ENCODE data around the gene SEC31A. TPM values are rescaled to one million over a fixed set of nuclear protein-coding genes. Genes with fewer than 3 reads are reported as not detected.
"Not testable (repeated sequence)": the region's sequence is repeated elsewhere in the genome, so short reads cannot be mapped to it uniquely, and the experiment has no call there.

SEC31A gene
- total RNA-seq, 1 experiment from 2014 or later, result 70.2 TPM

GRCh38 chr4:82861529-82861928 lies 29.4 kb downstream of the SEC31A start:
- H3K36me3 ChIP-seq (ENCODE audit: insufficient read depth, low read length), result peaks cover 20% of the 10 kb centered on the region; the same call in 1 of the 2 replicates

GRCh38 chr4:82860487-82860886 lies 30.5 kb downstream of the SEC31A start:
- H3K79me2 ChIP-seq (ENCODE audit: low read length); H4K20me1 ChIP-seq (ENCODE audit: insufficient read depth, low read depth, low read length): not testable (repeated sequence)
- H3K36me3 ChIP-seq (ENCODE audit: insufficient read depth, low read length), result peaks cover 20% of the 10 kb centered on the region; the same call in 1 of the 2 replicates

More at GRCh38 chr4:82861529-82861928, 29.4 kb downstream of the SEC31A start:
- no peaks in the 10 kb centered on the region for H3K4me1 ChIP-seq (ENCODE audit: low read length)
- no peaks in the 10 kb centered on the region for H3K27me3 ChIP-seq (ENCODE audit: low read length)
- H4K20me1 ChIP-seq (ENCODE audit: insufficient read depth, low read depth, low read length), result no peaks in the 10 kb centered on the region
- H3K9me3 ChIP-seq (ENCODE audit: low read length), result no peaks in the 10 kb centered on the region
- H3K9me2 ChIP-seq (replicated peaks; ENCODE audit: insufficient read depth, low read length), result no peaks in the 10 kb centered on the region
- no peak overlapping the region for H3K4me2 ChIP-seq (ENCODE audit: low read depth, low read length, poor library complexity, severe bottlenecking)
- 0 out of 2 replicates have a peak, but pooled peaks cover 2% of the 10 kb centered on the region for H3K79me2 ChIP-seq (ENCODE audit: low read length)
- no peak for DNase-seq
- no peak overlapping the region for H3K4me3 ChIP-seq (ENCODE audit: low read length)
- H3K27ac ChIP-seq (ENCODE audit: low read length), result no peak overlapping the region
- no peak overlapping the region for H2AFZ ChIP-seq (ENCODE audit: low read length)
- H3K9ac ChIP-seq (ENCODE audit: low read length), result no peak overlapping the region

DNA sequence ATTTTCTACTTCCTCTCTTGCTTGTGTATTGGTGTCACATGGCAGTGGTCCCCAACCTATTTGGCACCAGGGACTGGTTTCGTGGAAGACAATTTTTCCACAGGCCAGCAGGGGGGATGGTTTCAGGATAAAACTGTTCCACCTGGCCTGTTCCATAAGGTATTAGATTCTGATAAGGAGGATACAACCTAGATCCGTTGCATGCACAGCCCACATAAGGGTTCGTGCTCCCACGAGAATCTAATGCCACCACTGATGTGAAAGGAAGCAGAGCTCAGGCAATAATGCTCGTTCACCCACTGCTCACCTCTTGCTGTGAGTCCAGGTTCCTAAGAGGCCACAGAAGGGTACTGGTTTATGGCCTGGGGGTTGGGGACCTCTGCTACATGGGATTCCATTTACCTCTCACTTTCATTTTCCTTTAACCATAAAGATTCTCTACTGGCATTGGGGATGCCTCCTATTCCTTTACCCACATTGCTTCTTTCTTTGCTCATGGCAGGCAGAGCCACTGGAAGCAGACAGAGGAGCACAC lies 38.1 kb downstream of the SEC31A start:
- Histone ChIP-seq H2AFZ (ENCODE audit: low read length) (no peak overlapping the region), H3K9ac (ENCODE audit: low read length) (no peak overlapping the region), H3K9me2 (replicated peaks; ENCODE audit: insufficient read depth, low read length) (no peaks in the 10 kb centered on the region), H3K4me1 (ENCODE audit: low read length) (no peaks in the 10 kb centered on the region), H3K36me3 (ENCODE audit: insufficient read depth, low read length) (peaks cover 24% of the 10 kb centered on the region; the same call in 1 of the 2 replicates), H3K79me2 (ENCODE audit: low read length) (no peaks in the 10 kb centered on the region), H3K27ac (ENCODE audit: low read length) (no peak overlapping the region), H3K27me3 (ENCODE audit: low read length) (no peaks in the 10 kb centered on the region), H3K9me3 (ENCODE audit: low read length) (no peaks in the 10 kb centered on the region), H4K20me1 (ENCODE audit: insufficient read depth, low read depth, low read length) (no peaks in the 10 kb centered on the region), H3K4me3 (ENCODE audit: low read length) (no peak overlapping the region), H3K4me2 (ENCODE audit: low read depth, low read length, poor library complexity, severe bottlenecking) (no peak overlapping the region)
- no peak for DNase-seq

More at GRCh38 chr4:82860487-82860886, 30.5 kb downstream of the SEC31A start:
- H3K27ac ChIP-seq (ENCODE audit: low read length); DNase-seq; H3K9me3 ChIP-seq (ENCODE audit: low read length); H3K9me2 ChIP-seq (replicated peaks; ENCODE audit: insufficient read depth, low read length); H2AFZ ChIP-seq (ENCODE audit: low read length); H3K27me3 ChIP-seq (ENCODE audit: low read length); H3K4me1 ChIP-seq (ENCODE audit: low read length); H3K4me2 ChIP-seq (ENCODE audit: low read depth, low read length, poor library complexity, severe bottlenecking); H3K4me3 ChIP-seq (ENCODE audit: low read length); H3K9ac ChIP-seq (ENCODE audit: low read length): not testable (repeated sequence)

DNA sequence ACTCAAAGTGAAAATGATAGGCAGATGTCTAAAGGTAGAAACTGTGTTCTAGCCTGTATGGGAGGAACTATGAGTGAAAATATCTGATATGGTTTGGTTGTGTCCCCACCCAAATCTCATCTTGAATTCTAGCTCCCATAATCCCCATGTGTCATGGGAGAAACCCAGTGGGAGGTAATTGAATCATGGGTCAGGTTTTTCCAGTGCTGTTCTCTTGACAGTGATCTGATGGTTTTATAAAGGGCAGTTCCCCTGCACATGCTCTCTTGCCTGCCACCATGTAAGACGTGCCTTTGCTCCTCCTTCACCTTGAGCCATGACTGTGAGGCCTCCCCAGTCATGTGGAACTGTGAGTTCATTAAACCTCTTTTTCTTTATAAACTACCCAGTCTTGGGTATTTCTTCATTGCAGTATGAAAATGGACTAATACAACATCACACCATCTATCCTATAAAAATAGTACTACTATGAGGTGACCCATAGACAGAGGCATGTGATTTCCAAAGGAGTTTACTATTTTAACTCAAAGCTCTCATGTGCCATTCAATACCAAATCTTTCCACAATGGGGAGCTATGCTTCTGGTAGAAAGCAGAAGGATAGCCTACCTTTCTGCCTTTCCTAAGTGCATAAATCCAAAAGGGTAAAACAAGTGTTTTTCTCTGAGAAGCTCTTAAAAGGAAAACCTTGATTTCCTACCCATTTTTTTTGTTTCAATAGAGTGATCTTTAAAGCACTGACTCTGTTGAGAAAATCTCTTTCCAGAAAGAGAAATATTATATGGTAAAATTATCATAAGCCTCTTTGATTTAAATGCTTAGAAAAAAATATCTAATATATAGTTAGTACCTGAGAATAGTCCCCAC lies 38.8 kb downstream of the SEC31A start:
- Histone ChIP-seq H3K9me2 (replicated peaks; ENCODE audit: insufficient read depth, low read length) (no peaks in the 10 kb centered on the region), H3K27ac (ENCODE audit: low read length) (no peak overlapping the region), H3K4me1 (ENCODE audit: low read length) (no peaks in the 10 kb centered on the region), H3K36me3 (ENCODE audit: insufficient read depth, low read length) (peaks cover 31% of the 10 kb centered on the region; the same call in 1 of the 2 replicates), H3K9me3 (ENCODE audit: low read length) (no peaks in the 10 kb centered on the region), H3K79me2 (ENCODE audit: low read length) (no peaks in the 10 kb centered on the region), H3K4me2 (ENCODE audit: low read depth, low read length, poor library complexity, severe bottlenecking) (no peak overlapping the region), H4K20me1 (ENCODE audit: insufficient read depth, low read depth, low read length) (no peaks in the 10 kb centered on the region), H3K9ac (ENCODE audit: low read length) (no peak overlapping the region), H3K27me3 (ENCODE audit: low read length) (no peaks in the 10 kb centered on the region), H3K4me3 (ENCODE audit: low read length) (no peak overlapping the region), H2AFZ (ENCODE audit: low read length) (no peak overlapping the region)
- peak; percentile 60 for DNase-seq

- H4K20me1 ChIP-seq (ENCODE audit: insufficient read depth, low read depth, low read length), result no peaks in the 10 kb centered on the region
- peaks cover 29% of the 10 kb centered on the region; the same call in 1 of the 2 replicates for H3K36me3 ChIP-seq (ENCODE audit: insufficient read depth, low read length)
- no peaks in the 10 kb centered on the region for H3K27me3 ChIP-seq (ENCODE audit: low read length)
Measured at GRCh38 chr4:82851318-82851717, 39.6 kb downstream of the SEC31A start.

DNA sequence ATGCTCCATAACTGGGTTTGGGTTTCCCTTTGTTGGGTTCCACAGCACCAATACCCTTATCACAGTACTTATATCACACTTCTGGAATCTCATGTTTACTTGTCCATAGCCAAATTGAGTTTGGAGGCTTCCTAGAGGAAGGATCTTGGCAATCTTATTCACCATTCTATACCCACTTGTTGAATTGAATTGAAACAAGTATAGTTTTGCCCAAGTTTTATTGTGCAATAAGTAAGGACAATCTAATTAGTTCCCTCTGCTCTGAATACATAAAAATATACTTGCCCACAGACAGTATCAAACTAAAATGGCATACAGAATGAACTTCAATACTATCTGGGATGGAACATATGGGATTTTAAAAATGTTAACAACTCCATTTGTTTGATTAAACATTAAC lies 40.3 kb downstream of the SEC31A start:
- no peaks in the 10 kb centered on the region for H3K79me2 ChIP-seq (ENCODE audit: low read length)
- H3K9me3 ChIP-seq (ENCODE audit: low read length), result no peaks in the 10 kb centered on the region
- no peak overlapping the region for H3K4me2 ChIP-seq (ENCODE audit: low read depth, low read length, poor library complexity, severe bottlenecking)
- H3K27ac ChIP-seq (ENCODE audit: low read length), result no peak overlapping the region
- H3K27me3 ChIP-seq (ENCODE audit: low read length), result no peaks in the 10 kb centered on the region
- no peaks in the 10 kb centered on the region for H3K9me2 ChIP-seq (replicated peaks; ENCODE audit: insufficient read depth, low read length)
- H3K4me3 ChIP-seq (ENCODE audit: low read length), result no peak overlapping the region
- H2AFZ ChIP-seq (ENCODE audit: low read length), result no peak overlapping the region
- H3K36me3 ChIP-seq (ENCODE audit: insufficient read depth, low read length), result peaks cover 29% of the 10 kb centered on the region; the same call in 1 of the 2 replicates
- no peaks in the 10 kb centered on the region for H3K4me1 ChIP-seq (ENCODE audit: low read length)
- no peak for DNase-seq
- no peaks in the 10 kb centered on the region for H4K20me1 ChIP-seq (ENCODE audit: insufficient read depth, low read depth, low read length)
- no peak overlapping the region for H3K9ac ChIP-seq (ENCODE audit: low read length)

More at GRCh38 chr4:82851318-82851717, 39.6 kb downstream of the SEC31A start:
- H3K9ac ChIP-seq (ENCODE audit: low read length), result no peak overlapping the region
- H3K4me1 ChIP-seq (ENCODE audit: low read length), result no peaks in the 10 kb centered on the region
- H3K79me2 ChIP-seq (ENCODE audit: low read length), result no peaks in the 10 kb centered on the region
- no peak overlapping the region for H3K4me3 ChIP-seq (ENCODE audit: low read length)
- DNase-seq, result no peak
- H3K9me3 ChIP-seq (ENCODE audit: low read length), result no peaks in the 10 kb centered on the region
- no peak overlapping the region for H3K27ac ChIP-seq (ENCODE audit: low read length)
- no peaks in the 10 kb centered on the region for H3K9me2 ChIP-seq (replicated peaks; ENCODE audit: insufficient read depth, low read length)
- no peak overlapping the region for H3K4me2 ChIP-seq (ENCODE audit: low read depth, low read length, poor library complexity, severe bottlenecking)
- no peak overlapping the region for H2AFZ ChIP-seq (ENCODE audit: low read length)

- DNase-seq, result no peak
Measured at GRCh38 chr4:82848706-82849105, 42.2 kb downstream of the SEC31A start.

GRCh38 chr4:82842593-82842992 lies 48.4 kb downstream of the SEC31A start:
- H3K36me3 ChIP-seq (ENCODE audit: insufficient read depth, low read length), result peaks cover 14% of the 10 kb centered on the region; the same call in 1 of the 2 replicates
- no peak for DNase-seq
- H3K27me3 ChIP-seq (ENCODE audit: low read length), result no peaks in the 10 kb centered on the region
- H3K9me2 ChIP-seq (replicated peaks; ENCODE audit: insufficient read depth, low read length), result no peaks in the 10 kb centered on the region
- no peaks in the 10 kb centered on the region for H4K20me1 ChIP-seq (ENCODE audit: insufficient read depth, low read depth, low read length)
- H3K9me3 ChIP-seq (ENCODE audit: low read length), result no peaks in the 10 kb centered on the region
- H3K4me2 ChIP-seq (ENCODE audit: low read depth, low read length, poor library complexity, severe bottlenecking), result no peak overlapping the region
- no peaks in the 10 kb centered on the region for H3K4me1 ChIP-seq (ENCODE audit: low read length)
- H2AFZ ChIP-seq (ENCODE audit: low read length), result no peak overlapping the region
- H3K27ac ChIP-seq (ENCODE audit: low read length), result no peak overlapping the region
- no peak overlapping the region for H3K4me3 ChIP-seq (ENCODE audit: low read length)
- H3K79me2 ChIP-seq (ENCODE audit: low read length), result no peaks in the 10 kb centered on the region
- H3K9ac ChIP-seq (ENCODE audit: low read length), result no peak overlapping the region

More at GRCh38 chr4:82848706-82849105, 42.2 kb downstream of the SEC31A start:
- Histone ChIP-seq H4K20me1 (ENCODE audit: insufficient read depth, low read depth, low read length) (no peaks in the 10 kb centered on the region), H3K79me2 (ENCODE audit: low read length) (no peaks in the 10 kb centered on the region), H3K36me3 (ENCODE audit: insufficient read depth, low read length) (peaks cover 29% of the 10 kb centered on the region; the same call in 1 of the 2 replicates), H3K4me3 (ENCODE audit: low read length) (no peak overlapping the region), H2AFZ (ENCODE audit: low read length) (no peak overlapping the region), H3K9ac (ENCODE audit: low read length) (no peak overlapping the region), H3K27ac (ENCODE audit: low read length) (no peak overlapping the region), H3K9me3 (ENCODE audit: low read length) (no peaks in the 10 kb centered on the region), H3K4me1 (ENCODE audit: low read length) (no peaks in the 10 kb centered on the region), H3K4me2 (ENCODE audit: low read depth, low read length, poor library complexity, severe bottlenecking) (no peak overlapping the region), H3K27me3 (ENCODE audit: low read length) (no peaks in the 10 kb centered on the region), H3K9me2 (replicated peaks; ENCODE audit: insufficient read depth, low read length) (no peaks in the 10 kb centered on the region)

Data from Karpas-422 (cell line).